ENCODE measurements around the gene CRHR1.

GRCh38 chr17:45818699-45819098 is 34.6 kb downstream of the CRHR1 start:
- TF ChIP-seq CTCF (conservative IDR thresholded peaks at IDR 0.05; ENCODE audit: low read depth, low read length) (no peak), POLR2A (IDR thresholded peaks at IDR 0.05; ENCODE audit: low read depth, low read length) (no peak), RAD21 (IDR thresholded peaks at IDR 0.05; ENCODE audit: low read length) (no peak), MXI1 (IDR thresholded peaks at IDR 0.05; ENCODE audit: borderline replicate concordance, low read depth, low read length) (no peak), CHD1 (IDR thresholded peaks at IDR 0.05; ENCODE audit: low read depth, low read length) (no peak), RCOR1 (IDR thresholded peaks at IDR 0.05; ENCODE audit: insufficient replicate concordance, low read length) (no peak), MAFK (IDR thresholded peaks at IDR 0.05; ENCODE audit: low read depth, low read length) (no peak), CEBPB (IDR thresholded peaks at IDR 0.05; ENCODE audit: low read depth, low read length) (no peak), USF2 (IDR thresholded peaks at IDR 0.05; ENCODE audit: low read depth, low read length) (no peak), MAZ (IDR thresholded peaks at IDR 0.05; ENCODE audit: borderline replicate concordance, low read depth, low read length) (no peak), RFX5 (IDR thresholded peaks at IDR 0.05; ENCODE audit: low read depth, low read length) (no peak), ELK1 (IDR thresholded peaks at IDR 0.05; ENCODE audit: borderline replicate concordance, low read depth, low read length) (no peak), SMC3 (IDR thresholded peaks at IDR 0.05; ENCODE audit: low read depth, low read length) (no peak)
